Testis (tissue), 3 donors: ENCODE measurements around the gene SP3. TPM values are rescaled to one million over a fixed set of nuclear protein-coding genes. Genes with fewer than 3 reads are reported as not detected.

ENCODE experiments used
- DNase-seq: peaks from one replicate; pipeline ENCODE4 v3.0.0-alpha.2; 2019
- H3K27ac ChIP-seq, 2 donors: fragments of 200-600 bp; sonication (generic); one replicate each; pipeline ENCODE4 v1.5.1; 2019
- H3K27me3 ChIP-seq: fragments of 200-600 bp; sonication (generic); one replicate; pipeline ENCODE4 v1.5.1; 2019
- H3K36me3 ChIP-seq: fragments of 200-600 bp; sonication (generic); one replicate; pipeline ENCODE4 v1.5.1; 2017; ENCODE audit warnings: low read depth; ENCODE audit errors: missing control alignments
- H3K4me1 ChIP-seq: fragments of 200-600 bp; sonication (generic); one replicate; pipeline ENCODE4 v1.5.1; 2019
- H3K4me3 ChIP-seq, 2 donors: fragments of 200-600 bp; sonication (generic); one replicate each; pipeline ENCODE4 v1.5.1; 2017 to 2019
- H3K9me3 ChIP-seq: fragments of 200-600 bp; sonication (generic); one replicate; pipeline ENCODE4 v1.5.1; 2017
- POLR2A ChIP-seq: fragments of 450-650 bp; IDR thresholded peaks from one replicate; pipeline ENCODE4 v1.6.1; 2017; ENCODE audit warnings: antibody characterized with exemption, mild to moderate bottlenecking, moderate library complexity
- WGBS, 2 donors: methylation state at CpG; one replicate each; pipeline ENCODE4 v1.1.5; 2018; 5-methylcytosine and 5-hydroxymethylcytosine counted together
- intact Hi-C: fragments of 100-400 bp; cut with DNase I; formaldehyde crosslinking; loops from one replicate; pipeline ENCODE4 v1.15.1; 2023; ENCODE audit warnings: low total_unique reads
- polyA plus RNA-seq: library from polyadenylated mRNA; stranded (reverse); fragments of 350-450 nt; fragmentation: Illumina TruSeq; extraction: RNeasy Lipid Tissue Mini Kit (QIAGEN cat#74804); gene quantifications from one replicate; pipeline ENCODE4 v1.2.3, GENCODE V29; 2014; ENCODE audit warnings: low read depth, low replicate concordance; ENCODE audit not compliant: insufficient read depth
- total RNA-seq, 2 donors: library from RNA; depleted of rRNA; stranded (reverse); fragments of >200 nt; gene quantifications; one replicate each; pipeline ENCODE4 v1.2.3, GENCODE V29; 2016
- TF ChIP-seq, protein P1 (sequence below), 3 experiments: fragments of 450-650 bp in 2 of 3; fragments of 200-600 bp in 1 of 3; sonication (generic) in 1 of 3; IDR thresholded peaks; one replicate each; pipeline ENCODE4 v1.5.1; 2016 to 2019; ENCODE audit warnings: antibody characterized with exemption in 3 of 3, mild to moderate bottlenecking in 2 of 3, moderate library complexity in 1 of 3

SP3 gene
- total and polyA plus RNA-seq, 3 donors from 2014 or later, result 48.1 to 142 (median 135) TPM

DNA sequence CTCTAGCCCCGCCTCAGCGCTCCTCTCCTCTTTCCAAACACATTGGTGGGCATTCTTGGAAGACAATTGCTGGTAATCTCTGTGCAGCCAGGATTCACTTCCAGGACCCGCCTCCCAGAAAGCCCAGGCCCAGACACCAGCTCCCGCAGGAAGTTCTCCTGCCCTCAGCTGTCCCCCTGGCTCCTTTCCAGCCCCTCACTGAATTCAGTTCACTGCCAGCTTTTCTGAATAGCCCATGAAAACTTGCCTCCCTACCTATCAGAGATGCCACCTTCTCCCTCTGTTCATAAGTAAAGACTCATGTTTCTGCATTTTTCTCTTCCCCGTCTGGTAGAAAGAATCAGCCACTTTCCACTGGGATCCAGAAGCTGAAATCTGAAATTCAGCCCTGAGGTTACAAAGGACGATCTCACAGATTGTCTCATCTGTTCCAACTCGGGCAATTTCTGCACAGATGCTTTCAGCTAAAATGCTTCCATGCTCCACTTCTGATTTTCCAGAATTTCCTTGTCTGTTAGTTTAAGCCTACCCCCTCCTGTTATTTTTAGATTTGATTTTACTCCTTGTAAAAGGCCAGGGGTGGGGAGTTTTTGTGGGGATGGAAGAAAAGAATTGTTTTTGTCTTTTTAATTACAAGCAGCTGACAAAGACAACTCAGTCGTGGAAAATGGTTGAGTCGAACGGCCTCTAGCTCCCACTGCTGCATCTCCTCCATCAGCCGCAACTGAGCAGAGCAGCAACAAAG lies 98.1 kb downstream of the SP3 start:
- H3K4me3 ChIP-seq, result no peak overlapping the region
- DNase-seq, result no peak
- intact Hi-C loops, result no loop called here
- no peaks in the 10 kb centered on the region for H3K9me3 ChIP-seq
- H3K27me3 ChIP-seq, result no peaks in the 10 kb centered on the region
- no peak overlapping the region for H3K27ac ChIP-seq
- no peaks in the 10 kb centered on the region for H3K36me3 ChIP-seq
- peaks cover 3% of the 10 kb centered on the region for H3K4me1 ChIP-seq
- 61 to 67% methylated on average over 11 of the region's 11 CpGs for WGBS, 2 donors
- no peak for TF ChIP-seq POLR2A
- TF ChIP-seq, protein P1, sequence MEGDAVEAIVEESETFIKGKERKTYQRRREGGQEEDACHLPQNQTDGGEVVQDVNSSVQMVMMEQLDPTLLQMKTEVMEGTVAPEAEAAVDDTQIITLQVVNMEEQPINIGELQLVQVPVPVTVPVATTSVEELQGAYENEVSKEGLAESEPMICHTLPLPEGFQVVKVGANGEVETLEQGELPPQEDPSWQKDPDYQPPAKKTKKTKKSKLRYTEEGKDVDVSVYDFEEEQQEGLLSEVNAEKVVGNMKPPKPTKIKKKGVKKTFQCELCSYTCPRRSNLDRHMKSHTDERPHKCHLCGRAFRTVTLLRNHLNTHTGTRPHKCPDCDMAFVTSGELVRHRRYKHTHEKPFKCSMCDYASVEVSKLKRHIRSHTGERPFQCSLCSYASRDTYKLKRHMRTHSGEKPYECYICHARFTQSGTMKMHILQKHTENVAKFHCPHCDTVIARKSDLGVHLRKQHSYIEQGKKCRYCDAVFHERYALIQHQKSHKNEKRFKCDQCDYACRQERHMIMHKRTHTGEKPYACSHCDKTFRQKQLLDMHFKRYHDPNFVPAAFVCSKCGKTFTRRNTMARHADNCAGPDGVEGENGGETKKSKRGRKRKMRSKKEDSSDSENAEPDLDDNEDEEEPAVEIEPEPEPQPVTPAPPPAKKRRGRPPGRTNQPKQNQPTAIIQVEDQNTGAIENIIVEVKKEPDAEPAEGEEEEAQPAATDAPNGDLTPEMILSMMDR (IDR thresholded peaks at IDR 0.05), result no peak

DNA sequence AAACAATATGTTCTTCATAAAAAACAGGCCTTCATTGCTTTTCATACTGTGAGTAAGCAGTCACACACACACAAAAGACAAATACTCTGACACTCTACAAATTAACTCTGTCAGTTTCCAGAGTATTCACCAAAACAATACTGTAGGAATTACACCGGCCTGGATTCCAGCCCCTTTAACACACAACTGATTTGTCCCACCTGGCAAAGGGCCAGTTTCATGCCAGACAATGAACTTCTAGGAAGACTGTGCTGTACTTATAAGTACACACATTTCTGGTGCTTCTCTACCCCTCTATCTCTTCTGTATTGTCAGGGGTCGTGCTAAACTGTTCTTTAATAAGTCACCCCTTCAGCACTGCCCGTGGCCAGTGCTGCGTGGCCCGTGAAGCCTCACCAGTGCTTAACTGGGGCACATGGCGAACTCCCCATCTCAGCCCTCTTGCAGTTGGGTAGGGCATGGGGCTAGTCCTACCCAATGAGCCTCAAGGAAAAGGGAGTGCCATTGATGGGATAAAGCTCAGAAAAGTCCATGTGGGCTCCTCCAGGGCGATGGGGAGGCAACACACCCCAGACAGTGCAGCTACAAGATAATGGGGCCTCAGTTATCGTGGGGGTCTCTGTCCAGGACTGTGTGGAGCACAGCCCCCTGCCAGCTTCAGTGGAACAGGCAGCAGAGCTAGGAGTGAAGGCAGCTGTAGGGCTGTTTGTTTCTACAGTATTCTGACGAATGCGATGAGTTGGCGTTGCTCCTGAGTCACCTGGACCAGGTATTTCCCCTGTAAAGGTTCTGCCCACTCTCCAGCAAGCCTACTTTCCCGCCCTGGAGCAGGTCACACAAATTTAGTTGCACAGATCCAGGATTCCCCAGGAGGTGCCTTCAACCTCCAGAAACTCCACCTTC lies 99.0 kb downstream of the SP3 start:
- H3K27ac ChIP-seq, result no peak overlapping the region
- TF ChIP-seq, protein P1 (IDR thresholded peaks at IDR 0.05), result no peak
- TF ChIP-seq POLR2A, result no peak
- no peaks in the 10 kb centered on the region for H3K36me3 ChIP-seq
- DNase-seq, result no peak
- no peak overlapping the region for H3K4me3 ChIP-seq
- H3K4me1 ChIP-seq, result peaks cover 3% of the 10 kb centered on the region
- H3K27me3 ChIP-seq, result no peaks in the 10 kb centered on the region
- intact Hi-C loops, result no loop called here
- 91 to 92% methylated on average over 10 to 12 of the region's 12 CpGs for WGBS, 2 donors
- H3K9me3 ChIP-seq, result no peaks in the 10 kb centered on the region

DNA sequence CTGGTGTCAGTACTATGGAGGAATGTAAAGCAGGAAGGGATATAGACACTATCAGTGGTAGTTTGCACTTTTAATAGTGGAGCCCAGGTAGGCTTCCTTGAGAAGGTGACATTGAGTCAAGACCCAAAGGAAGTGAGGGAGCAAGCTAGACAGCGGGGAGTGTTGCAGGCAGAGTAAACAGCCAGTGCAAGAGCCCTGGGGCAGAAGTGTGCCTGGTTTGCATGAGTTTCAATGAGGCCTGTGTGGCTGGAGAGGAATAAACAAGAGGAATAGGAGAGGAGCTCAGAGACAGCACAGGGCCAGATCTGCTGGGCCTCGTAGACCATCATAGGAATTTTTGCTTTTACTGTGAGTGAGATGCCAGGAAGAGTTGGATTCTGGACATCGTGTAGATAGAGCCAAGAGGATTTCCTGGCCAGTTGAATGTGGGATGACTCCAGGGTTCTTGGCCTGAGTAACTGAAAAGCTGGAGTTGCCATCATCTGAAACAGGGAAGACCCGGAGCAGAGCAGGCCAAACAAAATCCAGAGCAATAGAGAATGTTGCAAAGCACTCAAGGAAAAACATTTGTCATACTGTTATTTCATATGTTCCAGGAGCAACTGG lies 102.5 kb downstream of the SP3 start:
- Histone ChIP-seq H3K27ac (no peak overlapping the region), H3K4me1 (peaks cover 3% of the 10 kb centered on the region), H3K9me3 (no peaks in the 10 kb centered on the region), H3K4me3 (no peak overlapping the region), H3K36me3 (no peaks in the 10 kb centered on the region), H3K27me3 (no peaks in the 10 kb centered on the region)
- DNase-seq, result no peak
- WGBS, 2 donors, result 61 to 68% methylated on average over 4 of the region's 4 CpGs
- TF ChIP-seq, protein P1 (IDR thresholded peaks at IDR 0.05), result no peak
- TF ChIP-seq POLR2A, result no peak
- intact Hi-C loops, result no loop called here

DNA sequence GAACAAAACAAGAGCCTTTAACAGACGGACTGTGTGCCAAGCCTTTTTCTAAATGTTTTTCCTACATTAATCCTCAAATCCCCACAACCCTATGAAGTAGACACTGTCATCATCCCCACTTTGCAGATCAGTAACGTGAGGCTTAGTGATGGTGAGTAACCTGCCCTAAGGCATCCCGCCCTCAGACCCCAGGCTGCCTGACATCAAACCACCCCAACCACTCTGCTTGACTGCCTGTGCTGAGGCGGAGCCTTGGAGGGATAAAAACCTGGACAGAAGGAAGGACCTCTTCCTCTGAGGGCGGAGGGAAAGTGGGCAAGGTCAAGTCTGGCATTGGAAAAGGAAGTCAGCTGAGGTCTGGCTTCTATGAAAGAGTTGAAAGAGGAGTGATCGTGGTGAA lies 104.6 kb downstream of the SP3 start:
- no peaks in the 10 kb centered on the region for H3K27me3 ChIP-seq
- H3K4me3 ChIP-seq, result no peak overlapping the region
- H3K36me3 ChIP-seq, result no peaks in the 10 kb centered on the region
- peaks cover 10% of the 10 kb centered on the region for H3K4me1 ChIP-seq
- intact Hi-C loops, result no loop called here
- no peak for DNase-seq
- no peak overlapping the region for H3K27ac ChIP-seq
- TF ChIP-seq POLR2A, result no peak
- TF ChIP-seq, protein P1 (IDR thresholded peaks at IDR 0.05), result no peak
- H3K9me3 ChIP-seq, result no peaks in the 10 kb centered on the region
- WGBS, 2 donors, result 71 to 86% methylated on average over 4 to 6 of the region's 6 CpGs
